ENCODE results near the gene BAG1.

- TF ChIP-seq POLR2A (IDR thresholded peaks at IDR 0.05; ENCODE audit: low read depth, low read length) (no peak), POLR2AphosphoS5 (IDR thresholded peaks at IDR 0.05; ENCODE audit: low read depth, low read length) (0 out of 2 replicates have a peak, but pooled peaks have one; percentile 18), TAF1 (IDR thresholded peaks at IDR 0.05; ENCODE audit: borderline replicate concordance, low read depth, low read length) (no peak)
These were observed 14.0 kb downstream of the BAG1 start for GRCh38 chr9:33250458-33250995.

All from GM12892 (cell line).